Right lobe of liver (tissue), 6 donors: ENCODE data around the gene PDCL2. TPM values are rescaled to one million over a fixed set of nuclear protein-coding genes. Genes with fewer than 3 reads are reported as not detected.

Experiments
- ATAC-seq, 4 donors: fragments of 200-7000 bp; cut with Tn5 transposase; one replicate each; pipeline ENCODE4 v1.9.1; 2020; ENCODE audit warnings: mild to moderate bottlenecking in 4 of 4, moderate library complexity in 4 of 4
- DNase-seq, 3 donors: peaks; one replicate each; pipeline ENCODE4 v3.0.0-alpha.2; 2020
- H3K27ac ChIP-seq, 3 donors: fragments of 200-600 bp; one replicate each; pipeline ENCODE4 v1.8.0; 2022
- H3K27me3 ChIP-seq, 2 donors: fragments of 200-600 bp; one replicate each; pipeline ENCODE4 v1.8.0; 2022
- H3K36me3 ChIP-seq, 4 donors: fragments of 200-600 bp; sonication (generic) in 1 of 4; one replicate each; pipeline versions ENCODE4 v1.5.1 to v1.8.0; 2017 to 2022; ENCODE audit warnings: control low read depth in 1 of 4
- H3K4me1 ChIP-seq, 4 donors: fragments of 200-600 bp; sonication (generic) in 1 of 4; one replicate each; pipeline versions ENCODE4 v1.5.1 to v1.8.0; 2017 to 2022; ENCODE audit warnings: control low read depth in 1 of 4
- H3K4me3 ChIP-seq, 3 donors: fragments of 200-600 bp; one replicate each; pipeline ENCODE4 v1.8.0; 2022
- H3K9me3 ChIP-seq, 4 donors: fragments of 200-600 bp; sonication (generic) in 1 of 4; one replicate each; pipeline versions ENCODE4 v1.5.1 to v1.8.0; 2017 to 2022; ENCODE audit warnings: control low read depth in 1 of 4
- POLR2A ChIP-seq: fragments of 450-650 bp; IDR thresholded peaks from one replicate; pipeline ENCODE4 v1.6.1; 2017; ENCODE audit warnings: antibody characterized with exemption, mild to moderate bottlenecking
- WGBS: methylation state at CpG from one replicate; pipeline ENCODE4 v1.1.6; 2018; ENCODE audit warnings: low coverage, low lambda C conversion rate; ENCODE audit not compliant: insufficient coverage; ENCODE audit errors: missing lambda C conversion rate; 5-methylcytosine and 5-hydroxymethylcytosine counted together
- intact Hi-C, 2 donors: fragments of 100-400 bp; cut with DNase I; formaldehyde crosslinking; loops; one replicate each; pipeline versions ENCODE4 v1.11.2 to v1.14.1; 2022
- total RNA-seq, 6 experiments: library from RNA; depleted of rRNA in 2 of 6; stranded (reverse); fragments of >200 nt in 2 of 6; fragmentation: NEBNext Ultra II Directional in 3 of 6; extraction: Animal tissue kit (Norgen Biotek cat#: 25700) in 3 of 6; gene quantifications; one replicate each; pipeline versions ENCODE4 v1.1.0 to v1.2.4, GENCODE V29; 2016 to 2023
- TF ChIP-seq, protein P1 (sequence below), 4 donors: fragments of 200-600 bp in 3 of 4; fragments of 450-650 bp in 1 of 4; IDR thresholded peaks; one replicate each; pipeline versions ENCODE4 v1.5.1 to v1.8.0; 2016 to 2022; ENCODE audit warnings: antibody characterized with exemption in 4 of 4, mild to moderate bottlenecking in 2 of 4
- donor health status: DM: no; HTN: yes; CAD: no.
- donor health status: DM: no; HTN: no; CAD: no.
- donor health status: DM: no; HTN: no; CAD: no.
- donor health status: DM: no; HTN: yes; CAD: no.
- donor health status: DM: no; HTN: yes; CAD: no.

The PDCL2 gene
- total RNA-seq, 6 experiments from 2014 or later, result not detected

DNA sequence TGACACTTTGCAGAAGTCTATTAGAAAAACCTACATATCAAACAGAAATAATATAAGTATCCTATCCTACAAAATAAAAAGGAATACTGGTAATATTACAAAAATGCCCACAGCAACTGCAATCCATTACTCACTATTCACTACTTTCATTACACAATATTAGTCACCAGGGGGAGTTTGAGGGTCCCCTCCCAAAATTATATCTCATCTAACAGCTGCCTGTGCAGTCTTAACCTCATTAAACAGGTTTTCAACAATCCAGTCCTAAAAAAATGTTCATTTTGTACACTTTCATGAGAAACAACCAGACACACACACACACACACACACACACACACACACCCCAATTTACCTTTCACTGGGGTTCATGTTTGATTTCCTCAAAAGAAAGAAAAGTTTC lies 48.2 kb downstream of the PDCL2 start:
- Histone ChIP-seq H3K27ac (no peak overlapping the region), H3K4me1 (peaks cover 0 to 14% (median 3%) of the 10 kb centered on the region in 4 donors), H3K36me3 (no peaks in the 10 kb centered on the region), H3K9me3 (no peaks in the 10 kb centered on the region), H3K27me3 (no peaks in the 10 kb centered on the region), H3K4me3 (no peak overlapping the region)
- TF ChIP-seq, protein P1, sequence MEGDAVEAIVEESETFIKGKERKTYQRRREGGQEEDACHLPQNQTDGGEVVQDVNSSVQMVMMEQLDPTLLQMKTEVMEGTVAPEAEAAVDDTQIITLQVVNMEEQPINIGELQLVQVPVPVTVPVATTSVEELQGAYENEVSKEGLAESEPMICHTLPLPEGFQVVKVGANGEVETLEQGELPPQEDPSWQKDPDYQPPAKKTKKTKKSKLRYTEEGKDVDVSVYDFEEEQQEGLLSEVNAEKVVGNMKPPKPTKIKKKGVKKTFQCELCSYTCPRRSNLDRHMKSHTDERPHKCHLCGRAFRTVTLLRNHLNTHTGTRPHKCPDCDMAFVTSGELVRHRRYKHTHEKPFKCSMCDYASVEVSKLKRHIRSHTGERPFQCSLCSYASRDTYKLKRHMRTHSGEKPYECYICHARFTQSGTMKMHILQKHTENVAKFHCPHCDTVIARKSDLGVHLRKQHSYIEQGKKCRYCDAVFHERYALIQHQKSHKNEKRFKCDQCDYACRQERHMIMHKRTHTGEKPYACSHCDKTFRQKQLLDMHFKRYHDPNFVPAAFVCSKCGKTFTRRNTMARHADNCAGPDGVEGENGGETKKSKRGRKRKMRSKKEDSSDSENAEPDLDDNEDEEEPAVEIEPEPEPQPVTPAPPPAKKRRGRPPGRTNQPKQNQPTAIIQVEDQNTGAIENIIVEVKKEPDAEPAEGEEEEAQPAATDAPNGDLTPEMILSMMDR (IDR thresholded peaks at IDR 0.05), result no peak
- TF ChIP-seq POLR2A, result no peak
- ATAC-seq (no peak), DNase-seq (no peak)
- intact Hi-C loops, result no loop called here

- TF ChIP-seq, protein P1 (IDR thresholded peaks at IDR 0.05), result no peak
- TF ChIP-seq POLR2A, result no peak
- intact Hi-C loops, result no loop called here
- 95% methylated on average over 3 of the region's 3 CpGs for WGBS
Observed at GRCh38 chr4:55540271-55540670, 51.8 kb downstream of the PDCL2 start.

DNA sequence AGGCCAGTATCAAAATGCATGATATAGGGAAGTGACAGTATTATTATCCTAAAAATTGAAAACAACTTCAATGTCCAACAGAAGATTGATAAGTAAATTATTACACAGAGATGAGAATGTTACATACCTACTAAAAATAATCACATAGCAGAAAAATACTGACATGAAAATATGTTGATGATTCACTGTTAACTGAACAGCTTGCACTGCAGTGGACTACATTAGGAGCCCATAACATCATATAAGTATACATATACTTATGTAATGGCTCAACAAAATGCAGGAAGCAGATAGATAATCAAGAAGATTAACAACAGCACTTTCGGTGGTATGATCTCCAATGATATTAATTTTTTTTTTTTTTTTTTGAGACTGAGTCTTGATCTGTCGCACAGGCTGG lies 52.4 kb downstream of the PDCL2 start:
- intact Hi-C loops, result no loop called here
- no peak overlapping the region for H3K4me3 ChIP-seq
- no peak for TF ChIP-seq POLR2A
- TF ChIP-seq, protein P1 (IDR thresholded peaks at IDR 0.05), result no peak

More at GRCh38 chr4:55540271-55540670, 51.8 kb downstream of the PDCL2 start:
- H3K9me3 ChIP-seq, result no peaks in the 10 kb centered on the region
- peaks cover 0 to 9% (median 0%) of the 10 kb centered on the region in 4 donors for H3K4me1 ChIP-seq
- no peaks in the 10 kb centered on the region for H3K27me3 ChIP-seq
- H3K36me3 ChIP-seq, result no peaks in the 10 kb centered on the region
- H3K27ac ChIP-seq, result no peak overlapping the region
- ATAC-seq (no peak), DNase-seq (no peak)
- no peak overlapping the region for H3K4me3 ChIP-seq

DNA sequence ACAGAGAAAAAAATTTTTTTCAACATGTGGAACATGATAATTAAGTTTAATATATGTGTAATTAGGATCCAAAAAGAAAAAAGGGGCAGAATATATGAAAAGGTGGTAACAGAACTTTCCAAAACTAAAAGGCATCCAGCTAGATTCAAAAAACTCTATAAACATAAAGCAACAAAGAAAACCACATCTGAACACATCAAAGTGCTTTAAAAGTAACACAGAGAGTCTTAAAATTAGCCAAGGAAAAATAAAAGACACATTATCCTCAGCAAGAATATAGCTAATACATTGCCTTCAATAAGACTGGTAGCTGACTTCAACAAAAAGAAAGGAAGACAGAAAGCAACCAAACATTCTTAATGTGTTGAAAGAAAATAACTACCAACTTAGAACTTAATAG lies 53.5 kb downstream of the PDCL2 start:
- TF ChIP-seq, protein P1 (IDR thresholded peaks at IDR 0.05), result no peak
- TF ChIP-seq POLR2A, result no peak
- Histone ChIP-seq H3K27me3 (no peaks in the 10 kb centered on the region), H3K9me3 (no peaks in the 10 kb centered on the region), H3K27ac (no peak overlapping the region), H3K4me1 (no peaks in the 10 kb centered on the region), H3K4me3 (no peak overlapping the region), H3K36me3 (no peaks in the 10 kb centered on the region)
- ATAC-seq (no peak), DNase-seq (no peak)
- intact Hi-C loops, result no loop called here

More for the DNA sequence above, 52.4 kb downstream of the PDCL2 start:
- Histone ChIP-seq H3K27me3 (no peaks in the 10 kb centered on the region), H3K9me3 (no peaks in the 10 kb centered on the region), H3K27ac (no peak overlapping the region), H3K4me1 (peaks cover 0 to 5% (median 0%) of the 10 kb centered on the region in 4 donors), H3K36me3 (no peaks in the 10 kb centered on the region)
- DNase-seq, result no peak
- WGBS, result 67% methylated on average over 2 of the region's 2 CpGs
- ATAC-seq, result no peak

DNA sequence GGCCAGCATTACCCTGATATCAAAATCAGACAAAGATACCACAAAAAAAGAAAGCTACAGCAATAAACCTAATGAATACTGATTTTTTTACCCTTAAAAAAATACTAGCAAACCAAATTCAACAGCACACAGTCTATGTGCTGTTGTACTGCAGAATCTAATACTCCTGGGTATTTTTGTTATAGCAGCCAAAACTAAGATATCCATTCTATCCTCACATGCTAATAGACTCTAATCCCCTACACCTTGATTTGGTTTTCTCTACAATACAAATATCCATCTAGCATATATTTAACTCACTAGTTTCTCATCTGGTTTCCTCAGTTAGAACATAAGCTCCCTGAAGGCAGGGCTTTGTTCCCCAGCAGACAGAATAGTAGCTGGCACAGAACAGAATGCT lies 57.7 kb downstream of the PDCL2 start:
- Histone ChIP-seq H3K27ac (no peak overlapping the region), H3K36me3 (no peaks in the 10 kb centered on the region)
- TF ChIP-seq POLR2A, result no peak
- TF ChIP-seq, protein P1 (IDR thresholded peaks at IDR 0.05), result no peak

More for the DNA sequence above, 57.7 kb downstream of the PDCL2 start:
- H3K27me3 ChIP-seq, result no peaks in the 10 kb centered on the region
- no peaks in the 10 kb centered on the region for H3K9me3 ChIP-seq
- DNase-seq, result no peak
- intact Hi-C loops, result no loop called here
- H3K4me3 ChIP-seq, result no peak overlapping the region
- no peaks in the 10 kb centered on the region for H3K4me1 ChIP-seq
- ATAC-seq, result no peak
